ENCODE results near the gene SPOCK1. TPM values are rescaled to one million over a fixed set of nuclear protein-coding genes. Genes with fewer than 3 reads are reported as not detected.

Gene SPOCK1
- total RNA-seq, 1 donor from 2014 or later = 6.8 TPM

DNA sequence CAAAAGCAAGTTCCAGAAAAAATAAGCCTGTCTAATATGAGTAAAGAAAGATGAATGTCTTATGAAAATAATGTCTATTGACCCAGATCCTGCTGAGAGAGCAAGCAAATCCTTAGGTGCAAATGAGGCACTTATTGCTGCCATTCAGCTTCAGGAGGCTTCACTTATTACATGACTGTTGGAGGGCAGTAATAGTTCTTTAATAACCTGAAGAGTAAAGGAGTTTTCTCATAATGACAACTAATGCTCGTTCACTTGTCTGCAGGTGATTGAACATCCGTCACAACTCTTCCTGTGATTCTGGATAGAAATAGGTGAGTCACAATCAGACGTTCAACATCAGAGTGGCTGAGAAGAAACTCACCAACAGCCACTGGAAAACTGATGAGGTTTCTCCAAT lies 58.3 kb downstream of the SPOCK1 start:
- no peak for FAIRE-seq
- no peaks in the 10 kb centered on the region for H3K27me3 ChIP-seq (ENCODE audit: control insufficient read depth, insufficient read depth, low read length)
- no peak for TF ChIP-seq CTCF (IDR thresholded peaks at IDR 0.05; ENCODE audit: insufficient read depth, low read length, severe bottlenecking)
- H3K4me3 ChIP-seq (ENCODE audit: low read depth, low read length) = no peak overlapping the region
- H3K36me3 ChIP-seq (ENCODE audit: control insufficient read depth, insufficient read depth, low read length) = no peaks in the 10 kb centered on the region
- peak; percentile 6 for DNase-seq (ENCODE audit: low read depth)

GRCh38 chr5:137439645-137440044 lies 59.5 kb downstream of the SPOCK1 start:
- no peak overlapping the region for H3K4me3 ChIP-seq (ENCODE audit: low read depth, low read length)
- no peak for DNase-seq (ENCODE audit: low read depth)
- no peak for TF ChIP-seq CTCF (IDR thresholded peaks at IDR 0.05; ENCODE audit: insufficient read depth, low read length, severe bottlenecking)
- H3K36me3 ChIP-seq (ENCODE audit: control insufficient read depth, insufficient read depth, low read length) = no peaks in the 10 kb centered on the region
- no peaks in the 10 kb centered on the region for H3K27me3 ChIP-seq (ENCODE audit: control insufficient read depth, insufficient read depth, low read length)
- no peak for FAIRE-seq

DNA sequence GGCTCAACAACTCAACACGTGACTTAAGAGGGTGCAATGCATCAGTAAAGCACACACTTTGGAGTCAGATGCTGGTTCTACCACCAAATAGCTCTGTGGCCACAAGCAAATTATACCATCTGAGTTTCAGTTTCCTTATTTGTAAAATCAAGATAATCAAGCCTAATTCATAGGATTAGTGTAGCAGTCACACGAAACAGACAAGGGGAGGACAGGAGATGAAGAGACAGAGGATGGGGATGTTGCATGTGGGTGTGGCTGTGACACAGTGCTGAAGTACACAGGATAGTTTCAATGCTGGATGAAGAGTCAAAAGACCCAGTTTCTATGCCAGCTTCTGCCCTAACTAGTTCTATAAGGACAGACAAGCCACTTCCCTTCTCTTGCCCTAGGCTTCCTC lies 60.2 kb downstream of the SPOCK1 start:
- Histone ChIP-seq H3K27me3 (ENCODE audit: control insufficient read depth, insufficient read depth, low read length) (no peaks in the 10 kb centered on the region), H3K36me3 (ENCODE audit: control insufficient read depth, insufficient read depth, low read length) (no peaks in the 10 kb centered on the region), H3K4me3 (ENCODE audit: low read depth, low read length) (no peak overlapping the region)
- FAIRE-seq (peak; percentile 83), DNase-seq (ENCODE audit: low read depth) (no peak)
- no peak for TF ChIP-seq CTCF (IDR thresholded peaks at IDR 0.05; ENCODE audit: insufficient read depth, low read length, severe bottlenecking)

- H3K36me3 ChIP-seq (ENCODE audit: control insufficient read depth, insufficient read depth, low read length) = no peaks in the 10 kb centered on the region
- FAIRE-seq = no peak
Observed at GRCh38 chr5:137437774-137438173, 61.4 kb downstream of the SPOCK1 start.

GRCh38 chr5:137433539-137433938 lies 65.6 kb downstream of the SPOCK1 start:
- no peak for TF ChIP-seq CTCF (IDR thresholded peaks at IDR 0.05; ENCODE audit: insufficient read depth, low read length, severe bottlenecking)
- Histone ChIP-seq H3K4me3 (ENCODE audit: low read depth, low read length) (no peak overlapping the region), H3K27me3 (ENCODE audit: control insufficient read depth, insufficient read depth, low read length) (no peaks in the 10 kb centered on the region), H3K36me3 (ENCODE audit: control insufficient read depth, insufficient read depth, low read length) (no peaks in the 10 kb centered on the region)
- FAIRE-seq (no peak), DNase-seq (ENCODE audit: low read depth) (no peak)

More at GRCh38 chr5:137437774-137438173, 61.4 kb downstream of the SPOCK1 start:
- Histone ChIP-seq H3K4me3 (ENCODE audit: low read depth, low read length) (no peak overlapping the region), H3K27me3 (ENCODE audit: control insufficient read depth, insufficient read depth, low read length) (no peaks in the 10 kb centered on the region)
- TF ChIP-seq CTCF (IDR thresholded peaks at IDR 0.05; ENCODE audit: insufficient read depth, low read length, severe bottlenecking) = no peak
- DNase-seq (ENCODE audit: low read depth) = no peak

GRCh38 chr5:137432376-137432775 lies 66.8 kb downstream of the SPOCK1 start:
- no peak overlapping the region for H3K4me3 ChIP-seq (ENCODE audit: low read depth, low read length)
- no peaks in the 10 kb centered on the region for H3K27me3 ChIP-seq (ENCODE audit: control insufficient read depth, insufficient read depth, low read length)
- FAIRE-seq = no peak
- no peaks in the 10 kb centered on the region for H3K36me3 ChIP-seq (ENCODE audit: control insufficient read depth, insufficient read depth, low read length)
- no peak for DNase-seq (ENCODE audit: low read depth)
- TF ChIP-seq CTCF (IDR thresholded peaks at IDR 0.05; ENCODE audit: insufficient read depth, low read length, severe bottlenecking) = no peak

Data from bronchial epithelial cell (primary cell).